ENCODE results near the gene FBXO27. TPM values are rescaled to one million over a fixed set of nuclear protein-coding genes. Genes with fewer than 3 reads are reported as not detected.

FBXO27 gene, protein sequence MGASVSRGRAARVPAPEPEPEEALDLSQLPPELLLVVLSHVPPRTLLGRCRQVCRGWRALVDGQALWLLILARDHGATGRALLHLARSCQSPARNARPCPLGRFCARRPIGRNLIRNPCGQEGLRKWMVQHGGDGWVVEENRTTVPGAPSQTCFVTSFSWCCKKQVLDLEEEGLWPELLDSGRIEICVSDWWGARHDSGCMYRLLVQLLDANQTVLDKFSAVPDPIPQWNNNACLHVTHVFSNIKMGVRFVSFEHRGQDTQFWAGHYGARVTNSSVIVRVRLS
- 0.54 and 0.94 TPM in 2 replicates for total RNA-seq

DNA sequence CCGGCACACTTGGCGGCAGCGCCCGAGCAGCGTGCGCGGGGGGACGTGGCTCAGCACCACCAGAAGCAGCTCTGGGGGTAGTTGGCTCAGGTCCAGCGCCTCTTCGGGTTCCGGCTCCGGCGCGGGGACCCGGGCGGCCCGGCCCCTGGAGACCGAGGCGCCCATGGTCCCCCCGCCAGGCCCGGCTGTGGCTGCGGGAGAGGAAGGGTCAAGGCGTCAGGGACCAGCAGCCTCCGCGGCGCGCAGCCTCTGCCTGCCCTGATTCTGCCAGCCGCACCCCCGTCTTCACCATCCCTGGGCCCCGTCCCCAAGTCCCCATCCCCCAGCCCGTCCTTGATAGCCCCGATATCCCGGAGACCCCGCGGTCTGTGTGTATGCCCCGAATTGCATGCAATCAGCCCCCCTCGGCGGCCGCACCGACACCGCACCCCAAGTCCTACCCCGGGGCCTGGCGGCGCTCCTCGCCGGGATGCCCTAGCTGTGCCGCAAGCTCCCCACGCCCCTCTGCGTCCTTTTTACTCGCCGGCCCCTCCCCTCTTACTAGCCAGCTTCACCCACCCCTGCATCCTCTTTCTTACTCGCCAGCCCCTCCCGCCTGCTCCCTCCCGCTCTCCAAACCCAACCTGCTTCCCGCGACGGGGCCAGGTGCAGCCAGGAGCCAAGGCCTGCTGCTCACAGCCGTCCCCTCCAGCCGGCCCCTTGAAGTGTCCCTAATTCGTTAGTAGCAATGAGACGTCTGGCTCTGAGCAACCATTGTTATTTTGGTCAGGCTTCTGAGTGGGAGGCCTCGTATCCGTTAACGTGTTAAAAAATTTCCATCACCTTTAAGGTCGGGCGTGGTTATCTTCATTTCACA is at the start of gene FBXO27:
Gene FBXO27 (minus strand): TSS at position 487 of the 856 bp plus-strand sequence. CDS start 322 bp downstream, at position 165.

DNA sequence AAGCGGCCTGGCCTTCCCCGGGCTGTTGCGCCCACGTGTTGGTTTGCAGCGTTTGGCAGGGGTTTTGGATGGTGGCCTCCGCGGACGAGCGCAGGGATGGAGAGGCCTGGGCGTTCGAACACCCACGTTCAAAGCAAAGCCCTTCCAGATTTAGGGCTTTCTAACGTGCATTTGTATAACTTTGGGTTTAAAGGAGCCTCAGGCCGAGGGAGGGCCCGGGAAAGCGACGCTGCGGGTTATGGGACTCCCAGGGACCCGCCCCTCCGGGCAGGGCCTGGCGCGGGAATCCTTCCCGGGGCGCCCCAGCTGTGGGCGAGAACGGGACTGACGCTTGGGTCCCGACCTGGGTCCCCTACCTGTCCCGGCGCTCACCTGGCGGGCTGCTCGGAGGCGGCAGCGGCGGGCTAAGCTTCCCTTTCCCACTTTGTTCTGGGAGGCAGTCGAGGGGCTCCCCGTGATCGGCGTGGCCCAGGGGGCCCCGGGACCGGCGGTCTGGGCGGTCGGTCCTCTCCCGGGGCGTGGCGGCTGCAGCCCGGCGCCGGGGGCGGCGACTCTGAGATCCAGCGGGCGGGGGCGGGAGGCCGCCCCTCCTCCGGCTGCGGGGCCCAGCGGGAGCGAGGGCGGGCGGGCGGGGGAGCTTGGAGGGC is 57.0 kb downstream of the FBXO27 start, which contains the start of gene FBXO17:
Gene FBXO17 (minus strand): TSS at position 529 of the 647 bp plus-strand sequence. CDS start 25,423 bp downstream, outside the sequence.

Other genes starting within 250 kb of the FBXO27 start
- gene LGALS7B, start 243.3 kb downstream of the FBXO27 start, total RNA-seq = not detected in 2 replicates
- gene LGALS4, start 219.6 kb downstream of the FBXO27 start, total RNA-seq = 0.09 TPM in 1 of 2 replicates, not detected in the other
- 19.3 and 36.8 TPM in 2 replicates for gene ECH1, start 200.8 kb downstream of the FBXO27 start, total RNA-seq
- 239 and 308 TPM in 2 replicates for gene HNRNPL, start 182.6 kb downstream of the FBXO27 start, total RNA-seq
- gene RINL, start 154.3 kb downstream of the FBXO27 start, total RNA-seq = 3.2 and 4.2 TPM in 2 replicates
- 43.9 and 44.0 TPM in 2 replicates for gene SIRT2, start 132.9 kb downstream of the FBXO27 start, total RNA-seq
- gene NFKBIB, start 132.6 kb downstream of the FBXO27 start, total RNA-seq = 10.9 and 14.0 TPM in 2 replicates
- not detected in 2 replicates for gene CCER2, start 120.4 kb downstream of the FBXO27 start, total RNA-seq
- 13.9 and 15.0 TPM in 2 replicates for gene SARS2, start 101.8 kb downstream of the FBXO27 start, total RNA-seq
- 36.9 and 48.1 TPM in 2 replicates for gene MRPS12, start 101.6 kb downstream of the FBXO27 start, total RNA-seq
- gene FBXO17, start 56.8 kb downstream of the FBXO27 start, total RNA-seq = 14.8 and 17.7 TPM in 2 replicates
- gene ACP7, start 51.8 kb upstream of the FBXO27 start, total RNA-seq = not detected in 2 replicates
- 7.0 and 9.9 TPM in 2 replicates for gene PAK4, start 93.2 kb upstream of the FBXO27 start, total RNA-seq
- not detected in 2 replicates for gene NCCRP1, start 164.4 kb upstream of the FBXO27 start, total RNA-seq
- not detected in 2 replicates for gene SYCN, start 171.7 kb upstream of the FBXO27 start, total RNA-seq
- not detected in 2 replicates for gene IFNL3, start 212.5 kb upstream of the FBXO27 start, total RNA-seq
- not detected in 2 replicates for gene IFNL4, start 216.3 kb upstream of the FBXO27 start, total RNA-seq
- gene IFNL2, start 235.8 kb upstream of the FBXO27 start, total RNA-seq = not detected in 2 replicates